Measurements from ENCODE around the gene CEACAM4. TPM values are rescaled to one million over a fixed set of nuclear protein-coding genes. Genes with fewer than 3 reads are reported as not detected.

Gene CEACAM4
- total RNA-seq, 3 donors from 2014 or later = 0.66 to 1.8 TPM; not detected in 1

DNA sequence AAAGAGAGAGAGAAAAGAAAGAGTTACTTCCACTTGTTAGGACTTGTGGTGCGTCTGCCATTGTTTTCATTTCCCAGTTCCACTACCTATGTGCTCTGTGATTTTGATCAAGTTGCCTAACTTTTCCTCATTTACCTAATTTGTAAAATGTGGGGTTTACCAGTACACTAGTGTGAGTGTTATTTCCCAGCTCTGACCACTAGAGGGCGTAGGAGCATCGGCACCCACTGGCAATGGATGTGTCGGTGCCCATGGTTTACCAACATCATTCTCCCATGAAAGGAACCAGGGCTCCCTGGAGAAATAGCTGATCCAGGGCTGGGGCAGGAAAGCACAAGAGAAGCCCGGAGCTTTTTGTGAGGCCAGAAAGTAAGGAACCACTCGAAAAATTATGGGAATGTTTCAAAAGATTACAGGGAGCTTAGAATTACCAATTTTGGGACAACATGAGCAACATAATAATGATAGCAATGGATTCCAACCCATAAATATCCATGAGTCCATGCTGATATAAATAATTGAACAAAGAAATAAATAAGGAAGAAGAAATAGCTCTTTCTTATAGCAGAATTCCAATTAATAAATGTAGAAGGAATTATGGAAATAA, 15.1 kb upstream of the CEACAM4 start:
- H3K4me1 ChIP-seq = no peaks in the 10 kb centered on the region
- intact Hi-C loops (cut with DNase I; ENCODE audit: low total_unique reads) = no loop called here
- H3K27ac ChIP-seq = no peak overlapping the region
- DNase-seq (ENCODE audit: low spot score in 2 of 2) = peak in 1 of 2 donors; percentile 24
- no peak for TF ChIP-seq POLR2A (IDR thresholded peaks at IDR 0.05)
- TF ChIP-seq, protein P1, sequence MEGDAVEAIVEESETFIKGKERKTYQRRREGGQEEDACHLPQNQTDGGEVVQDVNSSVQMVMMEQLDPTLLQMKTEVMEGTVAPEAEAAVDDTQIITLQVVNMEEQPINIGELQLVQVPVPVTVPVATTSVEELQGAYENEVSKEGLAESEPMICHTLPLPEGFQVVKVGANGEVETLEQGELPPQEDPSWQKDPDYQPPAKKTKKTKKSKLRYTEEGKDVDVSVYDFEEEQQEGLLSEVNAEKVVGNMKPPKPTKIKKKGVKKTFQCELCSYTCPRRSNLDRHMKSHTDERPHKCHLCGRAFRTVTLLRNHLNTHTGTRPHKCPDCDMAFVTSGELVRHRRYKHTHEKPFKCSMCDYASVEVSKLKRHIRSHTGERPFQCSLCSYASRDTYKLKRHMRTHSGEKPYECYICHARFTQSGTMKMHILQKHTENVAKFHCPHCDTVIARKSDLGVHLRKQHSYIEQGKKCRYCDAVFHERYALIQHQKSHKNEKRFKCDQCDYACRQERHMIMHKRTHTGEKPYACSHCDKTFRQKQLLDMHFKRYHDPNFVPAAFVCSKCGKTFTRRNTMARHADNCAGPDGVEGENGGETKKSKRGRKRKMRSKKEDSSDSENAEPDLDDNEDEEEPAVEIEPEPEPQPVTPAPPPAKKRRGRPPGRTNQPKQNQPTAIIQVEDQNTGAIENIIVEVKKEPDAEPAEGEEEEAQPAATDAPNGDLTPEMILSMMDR (IDR thresholded peaks at IDR 0.05) = peak; percentile 53 to 70 (median 64)
- no peaks in the 10 kb centered on the region for H3K9me3 ChIP-seq
- H3K27me3 ChIP-seq = peaks cover 0 to 19% of the 10 kb centered on the region in 2 donors
- no peaks in the 10 kb centered on the region for H3K36me3 ChIP-seq
- no peak overlapping the region for H3K4me3 ChIP-seq

- H3K4me1 ChIP-seq = no peaks in the 10 kb centered on the region
- no peaks in the 10 kb centered on the region for H3K36me3 ChIP-seq
- H3K27ac ChIP-seq = no peak overlapping the region
- no peak overlapping the region for H3K4me3 ChIP-seq
- H3K9me3 ChIP-seq = no peaks in the 10 kb centered on the region
- no peak for DNase-seq (ENCODE audit: low spot score in 2 of 2)
- peaks cover 0 to 19% of the 10 kb centered on the region in 2 donors for H3K27me3 ChIP-seq
- TF ChIP-seq POLR2A (IDR thresholded peaks at IDR 0.05) (no peak), POLR2AphosphoS5 (IDR thresholded peaks at IDR 0.05) (no peak)
- TF ChIP-seq, protein P1 (IDR thresholded peaks at IDR 0.05) = no peak
- intact Hi-C loops (cut with DNase I; ENCODE audit: low total_unique reads) = no loop called here
Measured at GRCh38 chr19:41638641-41639081, 11.8 kb upstream of the CEACAM4 start.

GRCh38 chr19:41637484-41637883, 10.6 kb upstream of the CEACAM4 start:
- Histone ChIP-seq H3K4me1 (no peaks in the 10 kb centered on the region), H3K36me3 (no peaks in the 10 kb centered on the region), H3K27ac (no peak overlapping the region), H3K27me3 (peaks cover 0 to 19% of the 10 kb centered on the region in 2 donors), H3K9me3 (no peaks in the 10 kb centered on the region), H3K4me3 (no peak overlapping the region)
- DNase-seq (ENCODE audit: low spot score in 2 of 2) = no peak
- no peak for TF ChIP-seq POLR2AphosphoS5 (IDR thresholded peaks at IDR 0.05)
- TF ChIP-seq POLR2A (IDR thresholded peaks at IDR 0.05) = no peak
- TF ChIP-seq, protein P1 (IDR thresholded peaks at IDR 0.05) = no peak
- intact Hi-C loops (cut with DNase I; ENCODE audit: low total_unique reads) = no loop called here

GRCh38 chr19:41627966-41628675, 1.2 kb upstream of the CEACAM4 start:
- Histone ChIP-seq H3K27ac (no peak overlapping the region), H3K9me3 (peaks cover 0 to 14% of the 10 kb centered on the region in 2 donors), H3K36me3 (no peaks in the 10 kb centered on the region), H3K4me3 (no peak overlapping the region), H3K27me3 (peaks cover 0 to 32% of the 10 kb centered on the region in 2 donors), H3K4me1 (no peaks in the 10 kb centered on the region)
- DNase-seq (ENCODE audit: low spot score in 2 of 2) = no peak
- TF ChIP-seq, protein P1 (IDR thresholded peaks at IDR 0.05) = no peak
- no peak for TF ChIP-seq POLR2A (IDR thresholded peaks at IDR 0.05)
- TF ChIP-seq POLR2AphosphoS5 (IDR thresholded peaks at IDR 0.05) = no peak
- intact Hi-C loops (cut with DNase I; ENCODE audit: low total_unique reads) = no loop called here

- DNase-seq (ENCODE audit: low spot score in 2 of 2) = no peak
- no peak for TF ChIP-seq POLR2A (IDR thresholded peaks at IDR 0.05)
- no peak for TF ChIP-seq POLR2AphosphoS5 (IDR thresholded peaks at IDR 0.05)
- TF ChIP-seq, protein P1 (IDR thresholded peaks at IDR 0.05) = no peak
- intact Hi-C loops (cut with DNase I; ENCODE audit: low total_unique reads) = no loop called here
- peaks cover 0 to 32% of the 10 kb centered on the region in 2 donors for H3K27me3 ChIP-seq
- H3K36me3 ChIP-seq = no peaks in the 10 kb centered on the region
- no peak overlapping the region for H3K27ac ChIP-seq
- peaks cover 0 to 13% of the 10 kb centered on the region in 2 donors for H3K9me3 ChIP-seq
- peak overlapping the region in 1 of 3 donors; percentile 18 for H3K4me3 ChIP-seq
- no peaks in the 10 kb centered on the region for H3K4me1 ChIP-seq
Measured at GRCh38 chr19:41626278-41626677, 596 bp downstream of the CEACAM4 start.

Measured in breast epithelium (tissue), 4 donors.